Germinal center (tissue), 1 donor: Measurements from ENCODE around the gene CEP162.
"Not testable (repeated sequence)": the region's sequence is repeated elsewhere in the genome, so short reads cannot be mapped to it uniquely, and the experiment has no call there.

Source experiments
- DNase-seq: peaks from one replicate; pipeline ENCODE4 v3.0.0; 2012; ENCODE audit warnings: mixed read lengths, low spot score

The CEP162 gene

GRCh38 chr6:84156306-84156705, 71.1 kb downstream of the CEP162 start:
- no peak for DNase-seq

GRCh38 chr6:84151669-84152068, 75.8 kb downstream of the CEP162 start:
- DNase-seq: no peak

DNA sequence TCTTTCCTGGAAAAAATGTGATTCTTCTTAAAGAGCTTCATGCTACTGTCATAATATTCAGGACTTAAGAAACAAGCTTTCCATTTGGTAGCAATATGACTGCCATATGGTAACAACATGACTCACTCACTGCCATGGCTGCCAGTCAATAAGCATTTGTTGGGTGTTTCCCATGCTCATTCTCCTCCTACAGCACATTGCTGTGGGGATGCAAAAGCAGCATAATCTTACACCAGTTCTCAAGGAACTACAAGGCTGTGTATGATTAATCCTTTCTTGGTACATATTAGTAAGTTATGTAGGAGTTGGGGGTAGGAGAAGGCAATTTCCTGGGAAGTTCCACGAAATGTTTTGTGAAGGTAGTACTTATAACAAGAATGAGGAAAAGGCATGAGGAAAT, 76.7 kb downstream of the CEP162 start:
- no peak for DNase-seq

DNA sequence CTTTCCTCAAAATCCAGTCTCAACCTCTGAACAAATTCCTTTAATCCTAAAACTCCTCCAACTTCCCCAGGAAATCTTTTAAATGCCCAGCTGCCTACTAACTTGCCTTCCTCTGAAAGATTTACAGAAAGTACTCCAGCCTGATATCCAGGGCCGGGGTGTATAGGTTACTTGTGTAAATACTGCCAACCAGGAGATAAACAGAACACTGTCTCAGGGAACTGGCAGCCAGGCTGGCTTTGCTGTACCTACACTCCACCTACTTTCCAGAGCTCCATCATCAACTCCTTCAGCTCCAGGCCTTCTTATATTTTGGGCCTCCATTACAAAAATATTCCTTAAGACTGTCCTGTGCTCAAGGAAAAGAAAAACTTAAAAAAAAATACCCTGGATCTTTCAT, 85.9 kb downstream of the CEP162 start:
- DNase-seq: no peak

GRCh38 chr6:84139311-84139710, 88.1 kb downstream of the CEP162 start:
- no peak for DNase-seq

DNA sequence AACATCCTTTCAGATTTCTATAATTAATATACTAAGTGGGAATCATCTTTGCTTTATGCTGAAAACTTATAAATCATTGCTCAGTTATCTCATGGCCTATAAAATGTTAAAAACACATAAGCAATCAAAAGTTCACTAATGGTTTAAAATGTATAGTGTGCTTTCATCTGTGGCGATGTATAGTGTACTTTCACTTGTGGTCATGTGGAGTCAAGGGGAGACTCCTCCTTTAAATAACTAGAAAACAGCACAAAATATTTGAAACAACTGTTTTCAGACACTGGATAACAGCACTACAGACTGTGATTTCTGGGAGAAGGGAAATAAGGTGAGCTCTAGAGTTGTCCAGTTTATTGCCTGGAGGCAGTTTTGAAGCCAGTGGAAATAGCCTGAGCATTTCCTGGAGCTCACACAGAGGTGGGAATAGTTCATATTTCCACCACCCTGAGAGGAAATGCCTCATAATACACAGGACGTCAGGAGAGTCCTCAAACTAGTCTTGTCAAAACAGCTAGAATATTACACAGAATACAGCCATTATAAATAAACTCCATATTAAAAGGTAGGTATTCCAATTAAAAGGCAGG, 89.4 kb downstream of the CEP162 start:
- DNase-seq: no peak

DNA sequence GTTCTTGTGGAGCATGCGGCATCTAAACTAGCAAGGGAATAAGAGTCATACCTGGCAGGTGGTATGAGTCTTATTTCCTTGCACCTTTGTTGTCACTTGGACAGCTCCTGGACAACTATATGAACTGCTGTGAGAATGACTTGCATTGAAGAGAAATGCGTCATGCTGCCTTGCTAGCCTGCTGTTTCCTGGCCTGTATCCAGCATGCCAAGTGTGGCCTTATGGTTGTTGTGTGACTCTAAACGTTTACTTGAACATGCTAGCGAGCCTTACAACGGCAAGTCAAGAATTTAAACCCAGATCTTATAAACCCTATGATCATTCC, 90.4 kb downstream of the CEP162 start:
- no peak for DNase-seq

DNA sequence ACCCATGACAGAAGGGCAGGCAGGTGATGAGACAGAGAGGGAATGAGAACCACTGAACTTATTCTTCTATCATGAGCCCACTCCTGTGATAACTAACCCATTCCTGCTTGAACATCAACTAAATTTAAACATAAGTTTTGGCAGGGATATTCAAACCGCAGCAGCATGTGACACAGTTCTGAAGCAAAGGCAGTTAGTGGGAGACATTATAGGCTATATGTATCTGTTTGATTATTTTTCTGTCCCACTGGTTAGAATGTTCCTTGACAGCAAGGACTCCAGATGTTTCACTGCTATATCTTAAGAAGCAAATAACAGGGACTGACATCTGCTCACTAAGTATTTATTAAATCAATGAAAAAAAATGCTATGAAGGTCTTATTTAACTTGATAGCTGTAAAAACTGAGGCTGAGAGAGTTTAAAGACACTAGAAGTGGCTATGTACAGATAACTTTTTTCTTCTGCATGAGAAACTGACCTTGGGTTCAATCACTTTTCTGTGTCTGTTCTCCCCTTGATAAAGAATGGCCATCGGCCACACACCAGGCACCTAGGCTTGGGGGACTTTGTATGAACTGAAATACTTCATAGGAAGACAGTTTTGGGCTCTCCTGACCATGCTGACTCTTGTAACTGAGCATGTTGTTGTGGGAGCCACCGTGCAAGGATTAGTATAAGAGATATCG, 90.9 kb downstream of the CEP162 start:
- DNase-seq: no peak

DNA sequence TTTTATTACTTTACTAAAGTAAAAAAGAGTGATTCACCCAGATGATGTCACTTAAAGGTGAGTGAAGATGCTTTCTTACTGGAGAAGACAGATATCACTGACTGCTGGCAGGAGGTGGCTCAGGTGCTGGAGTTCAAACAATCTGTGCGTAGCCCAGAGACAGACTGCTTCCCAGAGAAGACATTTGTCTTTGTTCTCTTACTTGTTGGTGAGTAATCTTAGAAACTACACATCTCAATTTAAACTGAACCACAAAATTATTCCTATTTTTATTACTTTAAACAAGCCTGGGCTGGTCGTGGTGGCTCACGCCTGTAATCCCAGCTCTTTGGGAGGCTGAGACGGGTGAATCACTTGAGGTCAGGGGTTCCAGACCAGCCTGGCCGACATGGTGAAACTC, 92.2 kb downstream of the CEP162 start:
- no peak for DNase-seq

DNA sequence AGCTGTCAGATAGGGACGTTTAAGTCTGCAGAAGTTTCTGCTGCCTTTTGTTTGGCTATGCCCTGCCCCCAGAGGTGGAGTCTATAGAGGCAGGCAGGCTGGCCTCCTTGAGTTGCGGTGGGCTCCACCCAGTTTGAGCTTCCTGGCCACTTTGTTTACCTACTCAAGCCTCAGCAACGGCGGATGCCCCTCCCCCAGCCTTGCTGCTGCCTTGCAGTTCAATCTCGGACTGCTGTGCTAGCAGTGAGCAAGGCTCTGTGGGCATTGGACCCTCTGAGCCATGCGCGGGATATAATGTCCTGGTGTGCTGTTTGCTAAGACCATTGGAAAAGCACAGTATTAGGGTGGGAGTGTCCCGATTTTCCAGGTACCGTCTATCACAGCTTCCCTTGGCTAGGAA, 94.1 kb downstream of the CEP162 start:
- DNase-seq: not testable (repeated sequence)

DNA sequence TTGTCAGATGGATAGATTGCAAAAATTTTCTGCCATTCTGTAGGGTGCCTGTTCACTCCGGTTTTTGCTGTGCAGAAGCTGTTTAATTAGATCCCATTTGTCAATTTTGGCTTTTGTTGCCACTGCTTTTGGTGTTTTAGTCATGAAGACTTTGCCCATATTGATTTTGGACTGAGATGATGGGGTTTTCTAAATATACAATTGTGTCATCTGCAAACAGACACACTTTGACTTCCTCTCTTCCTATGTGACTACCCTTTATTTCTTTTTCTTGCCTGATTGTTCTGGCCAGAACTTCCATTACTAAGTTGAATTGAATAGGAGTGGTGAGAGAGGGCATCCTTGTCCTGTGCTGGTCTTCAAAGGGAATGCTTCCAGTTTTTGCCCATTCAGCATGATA, 97.9 kb downstream of the CEP162 start:
- not testable (repeated sequence) for DNase-seq

GRCh38 chr6:84123186-84123585, 104.3 kb downstream of the CEP162 start:
- no peak for DNase-seq

DNA sequence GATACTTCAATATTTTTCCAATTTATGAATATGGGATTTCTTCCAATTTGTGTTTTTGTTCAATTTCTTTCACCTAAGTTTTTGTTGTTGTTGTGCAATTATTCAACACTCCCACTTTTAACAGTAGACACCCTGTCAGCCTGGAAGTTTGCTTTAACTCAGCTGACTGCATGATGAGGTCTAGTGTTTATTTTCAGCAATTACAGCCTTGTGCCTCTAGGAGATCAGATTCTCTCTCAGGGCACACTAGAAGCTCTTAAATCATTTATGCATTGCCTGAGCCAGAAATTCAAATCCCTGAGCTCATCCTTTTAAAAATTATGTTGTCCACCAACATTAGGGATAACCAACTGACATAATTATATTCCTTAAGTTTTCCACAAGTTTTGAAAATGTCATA, 108.2 kb downstream of the CEP162 start:
- DNase-seq: no peak

DNA sequence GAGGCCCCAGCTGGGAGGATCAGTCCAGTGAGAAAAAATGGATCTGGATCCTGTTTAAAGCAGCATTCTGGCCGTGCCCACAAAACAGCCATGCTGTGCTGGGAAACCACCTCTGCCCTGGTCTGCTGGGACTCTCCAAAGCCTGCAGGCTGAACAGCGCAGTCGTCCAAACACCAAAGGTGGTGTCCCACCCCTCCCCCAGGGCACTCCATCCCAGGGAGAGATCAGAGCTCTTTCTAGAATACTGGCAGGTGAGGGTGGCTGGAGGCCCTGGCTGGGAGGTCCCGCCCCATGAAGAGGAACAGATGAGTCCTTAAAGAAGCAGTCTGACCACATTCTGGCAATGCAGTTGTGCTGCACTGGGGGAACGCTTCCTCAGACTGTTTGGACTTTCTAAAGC, 109.3 kb downstream of the CEP162 start:
- no peak for DNase-seq

DNA sequence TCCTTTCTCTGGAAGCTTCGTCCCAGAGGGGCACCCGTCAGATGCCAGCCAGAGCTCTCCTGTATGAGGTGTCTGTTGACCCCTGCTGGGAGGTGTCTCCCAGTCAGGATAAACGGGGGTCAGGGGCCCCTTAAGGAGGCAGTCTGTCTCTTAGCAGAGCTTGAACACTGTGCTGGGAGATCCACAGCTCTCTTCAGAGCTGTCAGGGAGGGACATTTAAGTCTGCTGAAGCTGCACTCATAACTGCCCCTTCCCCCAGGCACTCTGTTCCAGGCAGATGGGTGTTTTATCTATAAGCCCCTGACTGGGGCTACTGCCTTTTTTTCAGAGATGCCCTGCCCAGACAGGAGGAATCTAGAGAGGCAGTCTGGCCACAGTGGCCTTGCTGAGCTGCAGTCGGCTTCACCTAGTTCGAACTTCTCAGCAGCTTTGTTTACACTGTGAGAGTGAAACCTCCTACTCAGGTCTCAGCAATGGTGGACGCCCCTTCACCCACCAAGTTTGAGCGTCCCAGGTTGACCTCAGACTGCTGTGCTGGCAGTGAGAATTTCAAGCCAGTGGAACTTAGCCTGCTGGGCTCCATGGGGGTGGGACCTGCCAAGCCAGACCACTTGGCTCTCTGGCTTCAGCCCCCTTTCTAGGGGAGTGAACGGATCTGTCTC, 112.4 kb downstream of the CEP162 start:
- not testable (repeated sequence) for DNase-seq

GRCh38 chr6:84111351-84111750, 116.1 kb downstream of the CEP162 start:
- DNase-seq: not testable (repeated sequence)

DNA sequence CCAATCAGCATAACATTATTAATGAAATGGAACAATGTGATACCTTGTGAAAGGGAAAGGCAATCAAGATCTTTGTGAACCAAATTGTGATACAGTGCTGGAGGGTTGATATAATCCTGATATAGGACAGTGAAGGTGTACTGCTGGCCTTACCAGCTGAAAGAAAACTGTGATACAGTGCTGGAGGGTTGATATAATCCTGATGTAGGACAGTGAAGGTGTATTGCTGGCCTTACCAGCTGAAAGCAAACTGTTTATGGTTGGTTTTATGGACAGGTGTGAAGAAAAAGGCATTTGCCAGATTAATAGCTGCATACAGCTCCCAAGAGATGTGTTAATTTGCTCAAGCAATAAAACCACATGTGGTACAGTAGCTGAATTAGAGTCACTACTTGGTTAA, 119.9 kb downstream of the CEP162 start:
- DNase-seq: no peak

DNA sequence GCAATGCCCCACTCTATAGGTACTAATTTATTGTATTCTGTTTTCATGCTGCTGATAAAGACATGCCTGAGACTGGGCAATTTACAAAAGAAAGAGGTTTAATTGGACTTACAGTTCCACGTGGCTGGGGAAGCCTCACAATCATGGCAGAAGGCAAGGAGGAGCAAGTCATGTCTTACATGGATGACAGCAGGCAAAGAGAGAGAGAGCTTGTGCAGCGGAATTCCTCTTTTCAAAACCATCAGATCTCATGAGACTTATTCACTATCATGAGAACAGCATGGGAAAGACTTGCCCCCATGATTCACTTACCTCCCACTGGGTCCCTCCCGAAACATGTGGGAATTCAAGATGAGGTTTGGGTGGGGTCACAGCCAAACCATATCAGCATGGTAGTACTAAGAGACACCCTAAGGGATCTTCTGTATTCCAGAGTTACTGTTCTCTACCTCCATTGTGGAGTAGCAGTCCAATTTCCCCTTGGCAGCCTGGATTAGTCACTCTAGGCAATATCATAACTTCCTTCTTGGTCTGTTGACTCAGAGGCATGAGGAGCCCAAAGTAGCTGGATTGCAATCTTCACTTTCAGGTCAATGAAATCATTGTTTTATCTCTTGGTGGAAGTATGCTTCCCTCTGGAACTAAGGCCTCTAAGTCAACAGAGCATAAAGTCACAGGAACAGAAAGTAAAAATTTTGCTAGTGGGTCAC, 122.1 kb downstream of the CEP162 start:
- not testable (repeated sequence) for DNase-seq

DNA sequence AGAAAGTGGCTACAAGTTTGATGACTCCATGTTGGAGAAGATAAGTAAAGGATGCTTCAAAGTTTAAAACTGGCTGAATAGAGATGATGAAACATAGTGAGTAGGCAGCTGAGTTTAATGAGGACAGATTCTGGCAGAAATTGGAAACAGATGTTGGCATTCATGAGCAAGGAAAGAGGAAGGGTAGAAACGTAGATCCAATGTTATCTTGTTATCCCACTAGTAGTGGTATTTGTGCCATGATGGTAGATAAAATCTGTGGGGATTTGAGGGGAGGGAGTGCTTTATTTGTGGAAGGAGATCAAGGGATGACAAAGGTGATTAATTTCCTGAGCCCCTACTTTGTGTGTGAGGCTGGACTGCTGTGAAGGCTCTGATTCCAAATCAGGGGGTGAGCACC, 124.4 kb downstream of the CEP162 start:
- DNase-seq: no peak

DNA sequence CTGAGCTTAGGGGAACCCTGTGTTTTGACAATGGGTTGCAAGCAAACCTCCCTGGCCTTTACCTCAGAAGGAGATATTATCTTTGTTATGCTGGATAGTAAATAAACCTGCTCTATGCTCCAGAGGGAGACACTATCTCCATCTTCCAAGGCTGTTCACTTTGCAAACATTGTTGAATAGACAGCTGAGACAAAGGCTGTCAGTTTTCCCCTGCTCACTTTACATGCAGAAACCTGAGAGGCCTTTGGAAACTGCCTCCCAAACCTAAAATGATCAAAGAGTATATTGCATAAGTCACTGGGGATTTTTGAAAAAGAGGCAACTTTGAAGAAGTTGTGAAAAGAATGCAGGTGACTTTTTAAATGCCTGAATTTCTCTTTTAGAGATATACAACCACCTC, 132.3 kb downstream of the CEP162 start:
- DNase-seq: no peak

DNA sequence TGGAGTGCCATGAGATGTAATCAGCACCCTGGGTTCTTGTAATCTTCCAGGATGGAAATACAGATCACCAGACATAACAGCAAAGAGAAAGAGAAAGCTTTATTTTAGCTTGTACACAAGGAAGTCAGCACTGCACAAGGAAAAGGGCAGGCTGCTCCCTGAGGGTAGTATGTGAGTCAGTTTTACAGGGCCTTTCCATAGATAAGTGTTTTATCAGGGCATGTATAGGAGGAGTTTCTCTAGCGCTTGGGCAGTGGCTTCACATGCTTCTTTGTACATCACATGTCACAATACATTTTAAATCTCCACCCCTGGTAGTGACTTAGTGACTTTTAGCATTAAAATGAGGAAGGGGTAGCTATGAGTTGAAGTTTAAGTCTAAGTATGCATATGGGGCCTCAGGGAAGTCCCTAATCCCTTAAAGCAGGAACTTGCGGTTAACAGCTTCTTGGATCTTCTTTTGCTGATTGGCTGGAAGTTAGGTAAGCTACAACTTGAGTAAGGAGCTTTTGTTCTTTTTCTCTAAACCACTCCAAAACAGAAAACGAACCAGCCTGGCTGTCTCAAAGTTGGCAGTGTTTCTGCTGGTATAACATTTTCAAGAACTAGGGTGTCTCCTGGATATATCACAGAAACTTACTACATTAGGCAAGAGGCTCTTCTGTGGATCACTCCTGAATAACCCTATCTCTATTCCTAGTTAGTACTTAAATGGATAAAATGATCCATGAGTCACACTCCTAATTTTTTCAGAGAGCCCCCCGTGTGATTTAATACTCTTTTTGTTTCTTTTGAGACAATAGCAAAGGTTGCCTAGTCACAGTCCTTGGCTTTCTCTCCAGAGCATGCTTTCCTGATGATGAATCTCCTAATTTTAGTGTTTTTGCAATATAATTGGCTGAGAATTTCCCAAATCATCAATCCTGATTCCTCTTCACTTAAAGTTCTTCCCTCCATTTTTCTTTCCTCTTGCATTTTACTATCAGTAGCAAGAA, 133.7 kb downstream of the CEP162 start:
- no peak for DNase-seq

DNA sequence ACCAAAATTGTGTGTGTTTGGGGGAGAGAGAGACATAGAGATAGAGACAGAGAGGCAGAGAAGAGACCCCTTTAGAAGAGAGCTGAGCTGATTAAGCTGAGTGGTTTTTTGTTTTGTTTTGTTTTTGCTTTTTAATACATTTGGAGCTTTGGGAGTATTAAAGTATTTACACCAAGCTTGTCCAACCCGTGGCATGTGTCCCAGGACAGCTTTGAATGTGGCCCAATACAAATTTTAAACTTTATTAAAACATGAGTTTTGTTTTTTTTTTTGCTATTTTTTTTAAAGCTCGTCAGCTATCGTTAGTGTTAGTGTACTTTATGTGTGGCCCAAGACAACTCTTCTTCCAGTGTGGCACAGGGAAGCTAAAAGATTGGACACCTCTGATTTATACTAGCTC, 137.9 kb downstream of the CEP162 start:
- DNase-seq: no peak
